Adrenal gland (tissue), 5 donors: Measurements from ENCODE around the gene HOXA13.

ENCODE experiments used
- POLR2A ChIP-seq, 2 donors: fragments of 450-650 bp; IDR thresholded peaks; one replicate each; pipeline ENCODE4 v1.6.1; 2017; ENCODE audit warnings: antibody characterized with exemption in 2 of 2, mild to moderate bottlenecking in 2 of 2, moderate library complexity in 1 of 2
- TF ChIP-seq, protein P1 (sequence below), 6 experiments: fragments of 450-650 bp in 4 of 6; fragments of 200-600 bp in 2 of 6; sonication (generic) in 1 of 6; IDR thresholded peaks; 1 replicate in 5 of 6; 2 replicates in 1 of 6; pipeline versions ENCODE4 v1.5.1 to v1.8.0; 2016 to 2021; ENCODE audit warnings: antibody characterized with exemption in 6 of 6, mild to moderate bottlenecking in 2 of 6, moderate library complexity in 1 of 6
- donor health status: DM: no; HTN: no; CAD: no.

GRCh38 chr7:27166531-27167505 lies 33.1 kb downstream of the HOXA13 start:
- TF ChIP-seq, protein P1, sequence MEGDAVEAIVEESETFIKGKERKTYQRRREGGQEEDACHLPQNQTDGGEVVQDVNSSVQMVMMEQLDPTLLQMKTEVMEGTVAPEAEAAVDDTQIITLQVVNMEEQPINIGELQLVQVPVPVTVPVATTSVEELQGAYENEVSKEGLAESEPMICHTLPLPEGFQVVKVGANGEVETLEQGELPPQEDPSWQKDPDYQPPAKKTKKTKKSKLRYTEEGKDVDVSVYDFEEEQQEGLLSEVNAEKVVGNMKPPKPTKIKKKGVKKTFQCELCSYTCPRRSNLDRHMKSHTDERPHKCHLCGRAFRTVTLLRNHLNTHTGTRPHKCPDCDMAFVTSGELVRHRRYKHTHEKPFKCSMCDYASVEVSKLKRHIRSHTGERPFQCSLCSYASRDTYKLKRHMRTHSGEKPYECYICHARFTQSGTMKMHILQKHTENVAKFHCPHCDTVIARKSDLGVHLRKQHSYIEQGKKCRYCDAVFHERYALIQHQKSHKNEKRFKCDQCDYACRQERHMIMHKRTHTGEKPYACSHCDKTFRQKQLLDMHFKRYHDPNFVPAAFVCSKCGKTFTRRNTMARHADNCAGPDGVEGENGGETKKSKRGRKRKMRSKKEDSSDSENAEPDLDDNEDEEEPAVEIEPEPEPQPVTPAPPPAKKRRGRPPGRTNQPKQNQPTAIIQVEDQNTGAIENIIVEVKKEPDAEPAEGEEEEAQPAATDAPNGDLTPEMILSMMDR (IDR thresholded peaks at IDR 0.05) = no peak
- no peak for TF ChIP-seq POLR2A (IDR thresholded peaks at IDR 0.05)
